SK-N-MC (cell line): ENCODE results near the gene HS1BP3.

Experiments
- EZH2 ChIP-seq: fragments of 200-600 bp; sonication (generic); IDR thresholded peaks from one replicate; pipeline ENCODE4 v1.6.1; 2017; ENCODE audit warnings: antibody characterized with exemption
- POLR2AphosphoS5 ChIP-seq: IDR thresholded peaks from 2 replicates; pipeline ENCODE4 v1.6.1; 2012; ENCODE audit warnings: mild to moderate bottlenecking, low read depth, low read length, borderline replicate concordance

GRCh38 chr2:20680744-20681375, 30.0 kb upstream of the HS1BP3 start:
- TF ChIP-seq POLR2AphosphoS5: no peak
- TF ChIP-seq EZH2: no peak
